IMR-90 (cell line): ENCODE data around the gene GPSM1.

Experiments used
- CEBPB ChIP-seq: IDR thresholded peaks from 2 replicates; pipeline ENCODE4 v1.6.1; 2012; ENCODE audit warnings: low read depth, low read length, improper control_type of control experiment
- CTCF ChIP-seq: conservative IDR thresholded peaks from 2 replicates; pipeline ENCODE4 v1.5.1; 2012; ENCODE audit warnings: mild to moderate bottlenecking, low read depth, low read length, improper control_type of control experiment
- ELK1 ChIP-seq: fragments of 150-350 bp; IDR thresholded peaks from 2 replicates; pipeline ENCODE4 v1.6.1; 2016; ENCODE audit warnings: low read depth, mild to moderate bottlenecking, low read length, moderate library complexity, borderline replicate concordance
- MAFK ChIP-seq: IDR thresholded peaks from 2 replicates; pipeline ENCODE4 v1.6.1; 2012; ENCODE audit warnings: low read depth, low read length, improper control_type of control experiment
- POLR2A ChIP-seq: IDR thresholded peaks from 2 replicates; pipeline ENCODE4 v1.6.1; 2012; ENCODE audit warnings: mild to moderate bottlenecking, low read depth, low read length

GRCh38 chr9:136295055-136295454, 32.3 kb upstream of the GPSM1 start:
- TF ChIP-seq ELK1 (no peak), CTCF (no peak), CEBPB (no peak), MAFK (no peak), POLR2A (no peak)
